CD4-positive, alpha-beta T cell treated with Interleukin-4 for 1 hour (primary cell): ENCODE measurements around the gene CCDC9B.

Source experiments
- DNase-seq, 2 donors: peaks; one replicate each; pipeline ENCODE4 v3.0.0-alpha.2; 2020 to 2022

The CCDC9B gene

DNA sequence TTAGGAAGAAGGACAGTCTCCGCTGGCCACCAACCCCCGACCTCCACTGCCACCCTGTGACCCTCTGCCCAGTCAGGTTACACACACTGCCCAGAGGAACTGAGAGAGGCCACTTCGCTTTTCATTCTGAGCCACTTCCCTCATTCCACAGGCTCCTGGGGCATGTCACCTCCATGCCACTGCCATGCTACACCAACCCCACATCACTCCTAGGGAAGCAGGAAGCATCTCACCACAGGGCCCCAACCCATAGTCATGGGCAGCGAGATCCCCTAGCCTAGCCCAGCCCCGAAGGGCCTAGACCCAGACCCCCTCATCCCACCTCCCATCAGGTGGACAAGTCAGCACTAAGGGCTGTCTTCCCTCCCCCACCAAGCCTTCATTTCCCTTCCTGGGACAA lies 34.4 kb downstream of the CCDC9B start:
- peak in 1 of 2 donors; percentile 17 for DNase-seq

DNA sequence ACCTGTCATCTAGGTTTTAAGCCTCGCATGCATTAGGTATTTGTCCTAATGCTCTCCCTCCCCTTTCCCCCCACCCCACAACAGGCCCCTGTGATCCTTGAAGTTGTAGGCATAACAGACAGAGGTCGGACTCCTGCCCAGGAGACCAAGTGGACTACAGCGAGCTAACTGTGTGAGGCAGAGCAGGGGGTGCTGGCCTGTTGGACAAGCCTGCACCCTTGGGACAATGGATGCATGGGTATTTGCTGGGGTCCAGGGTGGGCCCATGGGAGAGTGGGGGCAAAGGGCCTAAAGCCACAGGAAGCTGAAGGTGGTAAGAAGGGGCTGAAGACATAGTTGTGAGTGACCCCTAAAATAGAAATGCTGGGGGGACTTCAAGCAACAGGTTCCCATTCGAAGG lies 35.5 kb downstream of the CCDC9B start:
- DNase-seq, result no peak

DNA sequence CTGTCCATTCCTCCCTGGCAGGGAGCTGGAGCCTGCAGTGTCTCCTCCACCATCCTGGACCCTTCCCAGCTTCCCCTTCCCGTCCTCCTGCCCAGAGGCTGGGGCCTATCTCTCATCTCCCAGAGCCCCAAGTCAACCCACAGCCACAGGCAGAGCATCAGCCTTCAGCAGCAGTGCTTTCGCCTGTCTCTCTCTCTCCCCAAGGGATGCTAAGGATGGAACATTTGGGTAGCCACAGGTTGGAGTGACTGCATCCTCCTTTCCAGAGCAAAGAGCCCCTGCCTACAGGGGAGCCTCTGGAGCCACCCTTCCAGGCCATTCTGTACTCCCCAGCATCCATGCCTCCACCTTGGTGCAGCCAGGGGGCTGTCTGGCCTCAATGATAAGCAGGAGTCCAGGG lies 37.2 kb downstream of the CCDC9B start:
- no peak for DNase-seq

DNA sequence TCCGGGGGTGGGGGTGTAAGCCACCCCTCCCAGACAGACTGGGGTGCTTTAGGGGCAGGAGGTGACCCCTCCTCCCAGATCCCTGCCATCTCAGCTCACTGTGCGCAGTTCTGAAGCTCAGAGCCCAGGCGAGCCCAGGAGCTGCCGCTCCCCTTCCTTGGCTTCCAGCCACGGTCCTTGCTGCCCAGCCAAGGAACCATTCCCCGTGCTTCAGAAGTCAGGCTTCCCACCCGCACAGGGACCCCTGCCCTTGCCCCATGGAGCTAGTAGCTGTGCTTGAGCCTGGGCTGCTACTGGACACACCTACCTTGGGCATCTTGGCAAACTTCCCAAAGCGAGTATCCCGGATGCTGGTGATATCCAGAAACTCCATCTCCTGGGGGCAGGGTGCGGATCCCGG lies 37.8 kb downstream of the CCDC9B start:
- no peak for DNase-seq

DNA sequence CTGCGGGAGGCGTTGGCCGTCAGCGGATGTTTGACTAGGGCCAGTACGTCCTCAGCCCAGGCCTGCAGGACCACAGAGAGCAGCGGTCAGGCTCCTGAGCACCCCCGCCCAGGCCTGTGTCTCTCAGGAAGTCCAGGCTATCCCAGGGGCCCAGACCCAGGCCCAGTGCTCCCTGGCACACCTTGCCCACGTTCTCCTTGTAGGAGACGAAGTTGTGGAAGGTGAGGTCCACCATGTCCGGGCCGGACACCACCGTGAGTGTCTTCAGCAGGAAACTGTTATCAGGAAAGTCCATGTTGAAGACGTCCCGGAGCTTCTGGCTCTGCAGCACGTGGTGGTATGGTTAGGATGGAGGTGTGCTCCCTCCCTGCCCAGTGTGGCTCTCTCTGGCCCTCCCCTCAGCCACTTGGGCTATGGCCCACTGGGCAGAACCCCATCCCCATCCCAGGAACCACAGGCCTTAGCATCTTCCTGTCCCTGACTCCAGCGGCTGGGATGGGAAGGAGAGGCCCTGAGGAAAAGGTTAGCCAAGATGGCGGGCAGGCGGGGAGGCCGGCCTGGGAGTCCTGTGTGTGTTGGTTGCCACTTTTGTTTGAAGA lies 38.4 kb downstream of the CCDC9B start:
- no peak for DNase-seq

DNA sequence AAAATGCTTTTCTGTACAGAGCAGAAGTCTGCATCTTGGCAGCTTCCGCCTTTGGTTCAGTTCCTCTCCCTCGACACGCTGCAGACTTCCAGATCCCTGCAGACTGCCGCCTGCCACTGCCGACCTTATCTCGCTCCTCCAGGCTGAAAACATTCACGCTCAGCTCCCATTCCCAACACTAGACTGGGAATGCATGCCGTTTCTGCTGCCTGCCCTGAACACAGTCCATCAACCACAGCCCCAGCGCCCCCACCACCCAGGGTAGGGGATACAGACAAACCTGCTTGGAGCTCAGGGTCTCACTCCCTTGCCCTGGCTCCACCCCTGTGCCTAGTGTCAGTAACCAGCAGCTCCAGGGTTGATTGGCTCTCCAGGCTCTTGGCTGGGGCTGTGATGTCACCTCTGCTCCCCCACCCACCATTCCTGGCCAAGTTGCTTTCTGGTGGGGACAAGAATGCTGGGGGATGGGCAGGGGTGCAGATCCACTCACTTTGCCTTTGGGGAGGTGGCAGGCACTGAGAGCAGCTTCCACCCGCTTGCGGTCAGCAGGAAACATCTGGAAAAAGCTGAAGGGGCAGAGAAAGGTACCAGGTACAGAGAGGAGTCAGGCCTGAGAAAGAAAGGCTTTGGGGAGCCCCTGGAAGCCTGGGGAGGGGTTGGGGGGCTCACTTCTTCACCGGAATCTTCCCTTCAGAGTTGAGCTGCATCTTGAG lies 39.1 kb downstream of the CCDC9B start:
- DNase-seq, result no peak

DNA sequence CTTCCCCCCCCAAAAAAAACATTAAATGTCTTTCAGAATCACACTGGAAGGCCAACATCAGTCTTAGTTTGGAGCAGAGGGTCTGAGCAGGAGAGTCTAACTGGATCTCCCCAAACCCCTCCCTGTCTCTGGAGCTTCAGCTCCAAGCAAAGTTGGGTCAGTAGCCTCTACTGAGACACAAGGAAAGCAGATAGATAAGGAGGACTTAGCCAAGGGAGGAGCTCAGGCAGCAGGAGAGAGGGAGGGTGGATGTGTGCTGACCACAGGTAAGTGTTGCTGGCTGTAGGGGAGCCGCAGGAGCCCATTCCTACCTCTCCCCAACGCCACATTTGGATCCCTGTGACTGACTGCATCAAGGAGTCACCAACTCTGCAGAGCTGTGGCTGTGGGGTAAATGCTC lies 40.0 kb downstream of the CCDC9B start:
- no peak for DNase-seq

DNA sequence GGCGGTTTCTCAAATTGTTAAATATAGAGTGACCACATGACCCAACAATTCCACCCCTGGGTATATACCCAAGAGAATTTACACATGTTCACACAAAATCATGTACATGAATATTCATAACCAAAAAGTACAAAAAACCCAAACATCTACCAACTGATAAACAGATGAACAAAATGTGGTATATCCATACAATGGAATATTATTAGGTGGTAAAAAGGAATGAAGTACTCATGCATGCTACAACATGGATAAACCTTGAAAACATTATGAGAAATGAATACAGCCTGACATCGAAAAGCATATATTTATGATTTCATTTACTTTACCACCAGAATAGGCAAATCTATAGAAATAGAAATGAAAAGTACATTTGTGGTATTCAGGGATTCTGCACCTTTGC lies 40.4 kb downstream of the CCDC9B start:
- DNase-seq, result no peak

DNA sequence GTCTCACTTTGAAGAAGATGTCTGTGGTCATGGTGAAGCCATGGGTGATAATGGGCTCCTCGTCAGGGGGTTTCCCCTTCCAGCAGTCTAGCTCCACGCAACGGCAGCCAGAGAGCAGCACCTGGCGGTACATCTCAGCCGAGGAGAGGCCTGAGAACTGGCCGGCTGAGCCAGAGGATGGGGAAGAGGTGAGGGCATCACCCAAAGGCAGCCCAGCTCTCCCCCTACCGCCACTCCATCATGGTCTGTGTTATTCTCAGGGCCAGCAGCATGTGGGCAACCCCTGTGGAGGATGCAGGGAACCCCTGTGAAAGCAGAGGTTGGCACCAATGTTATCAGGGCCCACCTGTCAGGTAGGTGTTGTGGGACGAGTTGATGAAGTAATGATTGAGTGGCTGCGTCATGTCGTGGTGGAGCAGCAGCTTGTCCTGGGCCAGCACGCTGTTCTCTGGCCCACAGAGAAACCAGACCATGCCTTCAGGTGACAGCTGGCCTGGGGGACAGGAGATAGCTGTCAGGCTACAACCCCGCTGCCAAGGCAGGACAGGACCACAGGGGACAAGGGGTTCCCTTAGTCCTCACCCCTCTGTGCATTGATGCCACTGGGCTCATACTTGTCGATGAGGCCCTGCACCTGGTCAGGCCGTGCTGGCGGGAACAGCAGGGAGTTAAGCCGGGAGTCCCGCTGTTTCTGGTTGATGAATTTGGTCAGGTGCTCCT lies 42.4 kb downstream of the CCDC9B start:
- DNase-seq, result no peak

DNA sequence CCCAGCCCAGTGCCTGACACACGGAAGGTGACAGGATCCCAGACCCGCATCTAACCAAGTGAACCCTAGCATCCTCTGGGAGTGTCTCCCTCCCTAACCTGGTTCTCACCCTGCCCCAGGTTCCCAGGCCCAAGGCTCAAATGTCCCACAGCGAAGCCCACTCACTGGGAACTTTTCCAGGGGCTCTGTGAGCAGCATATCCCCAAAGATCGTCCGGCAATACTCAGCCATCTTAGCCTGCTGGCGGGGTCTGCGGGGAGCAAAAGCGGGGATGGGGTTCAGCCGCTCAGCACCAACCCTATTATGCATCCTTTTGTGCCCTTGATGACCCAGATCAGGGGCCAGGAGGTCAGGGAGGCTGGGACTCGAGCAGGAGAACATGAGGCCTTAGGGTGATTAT lies 43.4 kb downstream of the CCDC9B start:
- DNase-seq, result no peak

DNA sequence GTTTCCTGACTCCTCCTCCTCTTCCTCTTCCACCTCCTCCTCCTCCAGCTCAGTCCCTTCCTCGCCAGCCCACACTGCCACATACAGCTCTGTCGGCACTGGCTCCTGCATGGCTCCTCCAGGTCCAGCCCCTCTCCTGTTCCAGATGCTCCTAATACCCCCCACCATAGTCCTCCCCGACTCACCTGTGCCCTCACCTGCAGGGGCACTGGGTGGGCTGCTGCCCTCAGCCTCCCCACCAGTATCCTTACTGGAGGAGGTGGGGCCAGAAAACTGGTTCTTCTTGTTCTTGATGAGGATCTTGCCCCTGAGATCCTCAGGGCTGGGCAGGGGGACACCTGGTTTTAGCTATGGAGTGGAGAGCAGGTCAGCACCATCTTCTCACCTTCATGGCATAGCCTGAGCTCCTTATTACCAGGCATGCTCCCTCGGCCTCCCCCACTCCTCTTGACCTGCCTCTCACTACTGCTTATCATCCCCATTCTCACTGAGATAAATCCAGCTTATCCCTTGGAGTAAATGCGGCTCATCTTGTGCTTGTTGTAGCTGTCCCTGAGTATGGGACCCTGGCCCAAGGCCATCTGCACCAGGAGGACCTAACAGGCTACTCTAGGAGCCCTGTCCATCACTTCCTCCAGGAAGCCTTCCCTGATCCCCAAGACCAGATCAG lies 44.0 kb downstream of the CCDC9B start:
- no peak for DNase-seq

DNA sequence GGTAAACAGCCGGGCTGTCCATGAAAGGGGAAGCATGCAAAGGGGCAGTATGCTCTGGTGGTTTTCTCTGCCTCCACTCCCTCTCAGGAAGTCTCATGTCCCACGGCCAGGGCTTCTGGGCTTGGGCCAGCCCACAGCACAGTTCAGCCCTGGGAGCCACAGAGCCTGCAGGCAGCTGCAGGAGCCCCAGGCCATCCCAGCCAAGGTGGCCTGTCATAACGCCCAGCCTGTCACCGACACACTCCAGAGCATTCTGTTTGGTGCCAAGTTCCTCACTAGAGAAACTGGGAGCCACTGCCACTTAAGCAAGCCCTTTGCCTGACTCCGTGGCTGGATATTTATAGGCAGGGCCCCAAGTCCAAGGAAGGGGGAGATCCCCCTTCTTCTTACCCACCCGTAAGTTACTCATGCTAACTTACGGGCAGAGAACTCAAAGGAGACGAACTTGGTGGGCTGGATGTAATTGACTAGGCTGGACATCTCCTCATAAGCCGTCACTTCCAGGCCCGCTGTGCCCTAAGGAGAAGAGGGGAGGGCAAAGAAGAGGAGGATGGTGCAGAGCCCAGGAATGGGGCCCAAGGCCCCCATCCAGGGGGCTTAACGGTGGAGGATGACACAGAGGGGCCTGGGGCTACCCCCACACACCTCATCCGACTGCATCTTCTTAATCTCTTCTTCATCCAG lies 44.7 kb downstream of the CCDC9B start:
- DNase-seq, result no peak

DNA sequence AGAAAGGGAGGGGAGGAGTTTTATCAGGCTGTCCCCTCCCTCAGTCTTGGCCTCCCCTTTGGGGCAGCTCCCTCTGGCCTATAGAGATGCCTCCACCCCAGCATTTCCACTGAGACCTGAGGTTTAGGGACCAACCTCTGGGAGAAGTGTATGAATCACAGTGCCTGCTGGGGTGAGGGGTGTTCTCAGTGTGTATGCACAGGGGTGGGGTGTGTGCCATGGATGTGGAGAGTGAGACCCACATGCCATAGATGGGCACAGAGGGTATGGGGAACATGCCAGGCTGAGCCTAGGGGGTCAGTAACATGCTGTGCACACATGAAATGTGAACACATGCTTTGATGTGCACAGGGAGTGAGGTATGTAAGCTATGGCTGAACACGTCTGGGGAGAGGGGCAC lies 45.4 kb downstream of the CCDC9B start:
- DNase-seq, result no peak

DNA sequence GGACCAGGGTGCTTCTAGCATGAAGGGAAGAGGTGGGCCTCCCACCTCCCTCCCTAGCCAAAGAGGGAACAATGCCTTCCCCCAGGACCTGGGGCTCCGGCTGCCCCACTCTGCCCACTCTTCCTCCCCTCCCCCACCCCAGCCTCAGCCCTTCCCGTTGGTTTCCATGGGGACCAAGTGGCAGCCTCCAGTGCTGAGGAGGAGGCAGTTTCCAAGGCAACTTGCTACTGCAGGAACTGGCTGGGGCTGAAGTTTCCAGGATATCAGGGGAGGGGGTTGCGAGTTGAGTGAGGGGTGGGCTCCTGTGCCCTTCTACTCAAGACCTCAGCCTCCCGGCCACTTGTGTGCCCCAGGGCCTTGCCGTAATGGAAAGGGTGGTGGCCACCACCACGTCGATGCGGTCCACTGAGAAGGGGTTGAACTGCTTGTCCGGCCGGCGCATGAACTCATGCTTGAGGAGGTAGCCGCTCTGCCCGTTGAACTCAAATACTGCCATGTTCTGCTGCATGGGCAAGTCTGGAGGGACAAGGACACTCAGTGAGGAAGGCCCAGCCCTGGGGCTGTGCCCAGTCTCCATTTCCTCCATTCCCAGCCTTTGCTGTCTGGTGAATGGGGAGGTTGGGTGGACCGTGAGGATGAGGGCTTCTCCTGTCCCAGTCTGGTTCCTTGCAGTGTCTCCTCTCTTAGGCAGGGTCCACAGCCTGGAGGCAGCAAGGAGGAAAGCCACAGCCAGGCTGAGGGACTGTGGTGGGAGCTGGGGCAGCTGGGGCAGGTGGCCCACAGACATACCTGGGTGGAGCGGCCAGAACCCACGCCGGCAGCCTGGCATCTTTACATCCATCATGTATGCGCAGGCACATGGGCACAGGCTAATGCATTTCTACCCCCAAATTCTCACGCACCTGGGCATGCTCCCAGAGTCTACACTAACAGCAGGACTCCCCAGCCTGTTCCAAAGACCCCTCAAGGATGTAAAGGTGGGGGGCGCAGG lies 46.5 kb downstream of the CCDC9B start:
- no peak for DNase-seq

DNA sequence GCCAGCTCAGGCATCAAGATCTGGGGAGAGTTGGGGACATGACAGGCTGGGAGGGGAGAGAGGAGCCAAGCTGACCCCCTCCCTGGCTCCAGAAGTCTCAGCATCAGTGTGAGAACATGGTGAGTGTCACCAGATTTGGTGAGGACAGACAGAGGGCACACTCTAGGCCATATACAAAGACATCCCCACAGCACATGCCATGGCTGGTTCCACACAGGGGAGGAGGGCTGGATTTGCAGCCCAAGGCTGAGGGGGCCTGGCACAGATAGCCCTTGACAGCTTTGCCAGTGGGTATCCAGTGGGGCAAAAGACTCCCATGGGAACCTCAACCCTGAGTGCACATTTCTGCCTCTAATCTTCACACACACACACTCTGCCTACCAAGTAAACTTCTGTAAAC lies 47.7 kb downstream of the CCDC9B start:
- no peak for DNase-seq

DNA sequence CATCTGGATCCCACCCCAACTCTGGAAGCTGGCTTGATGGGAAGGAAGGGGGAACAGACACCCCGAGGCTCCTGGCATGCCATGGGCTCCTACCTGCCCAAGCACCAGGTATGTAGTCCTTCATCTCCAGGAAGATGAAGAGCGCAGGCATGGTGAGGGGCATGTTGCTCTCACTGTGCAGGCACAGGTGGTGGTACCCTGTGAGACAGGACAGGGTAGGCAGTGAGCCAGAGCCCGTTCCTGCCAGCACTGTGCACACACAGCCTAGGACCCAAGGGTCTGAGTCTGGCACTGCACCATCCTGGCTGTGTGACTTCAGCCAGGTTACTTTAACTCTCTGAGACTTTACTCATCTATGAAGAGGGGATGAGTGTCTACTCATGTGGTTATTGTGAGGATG lies 48.5 kb downstream of the CCDC9B start:
- no peak for DNase-seq

DNA sequence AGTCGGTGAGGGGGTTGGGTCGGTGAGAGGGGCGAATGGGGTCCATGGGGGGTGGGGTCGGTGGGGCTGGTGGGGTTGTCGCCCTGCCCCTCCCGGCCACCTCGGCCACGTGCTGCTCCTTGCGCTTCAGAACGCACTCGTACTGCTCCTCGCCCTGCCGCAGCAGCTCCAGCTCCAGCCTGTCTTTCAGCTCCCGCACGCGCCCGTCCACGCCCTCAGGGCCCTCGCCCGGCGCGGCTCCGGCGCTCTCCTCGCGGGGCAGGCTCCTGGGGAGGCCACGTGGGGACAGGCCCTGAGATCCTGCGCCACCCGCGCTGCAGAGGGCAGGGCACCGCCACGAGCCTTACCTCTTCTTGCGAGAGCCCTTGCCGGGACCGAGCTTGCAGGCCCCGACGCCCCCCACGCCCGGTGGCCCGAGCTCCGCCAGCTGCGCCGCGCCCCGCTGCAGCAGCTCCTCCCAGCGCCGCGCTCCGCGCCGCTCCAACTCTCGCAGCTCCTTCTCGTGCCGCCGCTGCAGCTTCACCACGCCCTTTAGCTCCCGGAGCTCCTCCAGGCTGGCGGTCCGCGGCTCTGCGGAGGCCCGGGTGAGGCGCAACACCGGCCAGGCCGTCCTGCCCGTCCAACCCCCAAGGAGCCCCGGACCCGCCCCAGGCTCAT lies 49.7 kb downstream of the CCDC9B start:
- DNase-seq, result no peak

DNA sequence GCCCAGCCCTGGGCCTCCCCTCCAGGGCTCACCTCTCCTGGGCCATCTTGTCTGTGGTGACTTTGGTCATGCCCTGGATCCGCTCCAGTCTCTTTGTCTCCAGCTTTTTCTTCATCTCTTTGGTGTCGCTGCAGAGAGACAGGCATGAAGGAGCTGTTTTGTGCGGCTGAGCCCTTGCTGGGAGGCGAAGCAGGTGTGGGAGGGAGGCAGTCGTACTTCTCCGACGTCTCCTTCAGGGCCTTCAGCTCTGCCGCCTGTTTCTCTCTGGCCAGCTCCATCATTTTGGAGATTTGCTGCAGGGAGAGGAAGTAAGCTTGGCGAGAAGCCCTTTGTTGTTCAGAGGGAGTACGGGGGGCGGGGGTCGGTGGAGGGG lies 50.2 kb downstream of the CCDC9B start:
- DNase-seq, result no peak

DNA sequence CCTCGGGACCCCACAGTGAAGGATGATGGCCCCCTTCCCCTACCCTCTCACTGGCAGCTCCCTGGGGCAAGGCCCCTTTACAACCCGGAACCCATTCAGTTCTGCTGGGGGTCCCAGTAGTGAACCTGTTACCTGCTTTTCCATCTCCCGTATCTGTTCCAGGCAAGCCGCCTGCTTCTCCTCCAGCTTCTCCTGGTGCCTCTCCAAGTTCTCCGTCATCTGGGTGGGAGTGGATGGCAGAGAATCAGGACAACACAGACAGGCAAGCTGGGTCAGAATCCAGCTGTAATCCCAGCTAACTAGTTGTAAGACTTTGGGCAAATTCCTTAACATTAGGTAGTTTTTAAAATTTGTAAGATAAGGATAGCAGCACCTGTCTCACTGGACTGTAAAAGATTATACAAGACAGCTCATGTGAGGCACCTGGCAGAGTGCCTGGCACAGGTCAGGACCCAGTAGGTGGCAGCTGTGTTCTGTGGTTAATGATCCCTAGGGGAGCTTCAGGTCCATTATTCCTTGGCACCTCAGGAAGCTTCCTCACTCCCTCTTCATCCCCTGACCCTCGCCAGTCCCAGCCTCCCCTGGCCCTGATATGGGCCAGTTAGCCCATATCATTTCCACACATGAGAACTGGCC lies 51.5 kb downstream of the CCDC9B start:
- DNase-seq, result no peak

DNA sequence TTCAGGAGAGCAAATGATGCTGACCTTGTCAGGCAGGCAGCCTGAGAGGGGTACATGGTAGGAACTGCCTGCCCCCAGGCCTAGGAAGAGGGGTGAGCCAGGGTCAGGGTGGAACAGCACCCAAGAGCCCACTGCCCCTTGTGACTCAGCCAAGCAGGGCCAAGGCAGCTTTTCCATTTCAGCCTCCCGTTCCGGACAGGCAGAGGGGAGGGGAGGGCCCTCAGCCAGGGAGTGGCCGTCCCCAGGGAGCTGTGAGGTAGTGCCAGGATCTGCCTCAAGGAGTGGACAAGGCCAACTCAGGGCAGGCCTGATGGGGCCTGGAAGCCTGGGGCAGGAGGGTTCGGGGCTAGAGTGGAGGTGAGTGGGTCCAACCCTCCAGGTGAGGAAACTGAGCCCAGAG lies 52.8 kb downstream of the CCDC9B start:
- DNase-seq, result no peak

DNA sequence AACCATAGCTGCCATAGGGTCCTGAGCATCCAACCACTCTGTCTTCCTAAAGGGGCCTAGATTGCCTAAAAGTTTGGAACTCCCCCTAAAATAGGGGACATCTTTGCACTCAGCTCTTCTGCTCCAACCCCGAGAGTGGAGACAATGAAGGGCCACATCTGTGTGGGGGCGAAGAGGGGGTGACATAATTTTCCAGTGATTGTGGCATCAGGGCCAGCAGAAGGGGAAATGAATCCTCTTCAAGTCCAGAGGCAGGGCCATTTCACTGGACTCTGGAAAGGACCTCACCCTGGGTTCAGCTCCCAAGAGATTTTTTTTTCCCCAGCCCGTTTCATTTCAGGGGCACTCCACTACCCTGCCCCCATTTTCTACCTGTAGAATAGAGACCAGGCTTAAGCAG lies 53.2 kb downstream of the CCDC9B start:
- no peak for DNase-seq
